Measurements from ENCODE around the gene JADE3. TPM values are rescaled to one million over a fixed set of nuclear protein-coding genes. Genes with fewer than 3 reads are reported as not detected.

The JADE3 gene
- total RNA-seq, 1 experiment from 2014 or later = 14.3 TPM

- Histone ChIP-seq H3K9me2 (ENCODE audit: insufficient read depth) (no peaks in the 10 kb centered on the region), H3K4me1 (ENCODE audit: control insufficient read depth in 1 of 2, insufficient read depth in 2 of 2, low read length in 2 of 2) (peaks cover 3 to 7% of the 10 kb centered on the region in 2 experiments), H3K27me3 (ENCODE audit: insufficient read depth, low read length) (no peaks in the 10 kb centered on the region), H3K9me3 (ENCODE audit: control insufficient read depth in 1 of 2, insufficient read depth in 1 of 2, low read depth in 1 of 2, low read length in 2 of 2) (no peaks in the 10 kb centered on the region), H3K79me2 (ENCODE audit: insufficient read depth, low read length) (no peaks in the 10 kb centered on the region), H4K20me1 (ENCODE audit: insufficient read depth) (no peaks in the 10 kb centered on the region), H3K4me3 (replicated peaks in 1 of 2; ENCODE audit: low read depth in 1 of 2, low read length in 2 of 2) (no peak overlapping the region), H3K9ac (ENCODE audit: low read length) (no peak overlapping the region), H3K36me3 (ENCODE audit: control insufficient read depth in 1 of 2, insufficient read depth in 2 of 2, low read length in 2 of 2) (no peaks in the 10 kb centered on the region), H2AFZ (ENCODE audit: low read depth, low read length, poor library complexity, severe bottlenecking) (no peak overlapping the region), H3K4me2 (ENCODE audit: low read length) (peak overlapping the region; percentile 28), H3K27ac (ENCODE audit: low read depth, low read length) (no peak overlapping the region)
- intact Hi-C loops (cut with micrococcal nuclease) = no loop called here
- ATAC-seq (no peak), DNase-seq (ENCODE audit: low read depth, low spot score) (no peak)
- ChIA-PET CTCF (no interaction called here), POLR2A (no interaction called here), RAD21 (ENCODE audit: low non-redundant PET in 1 of 2, low total read pairs in 2 of 2, uncharacterized antibody in 2 of 2, unreplicated experiment in 2 of 2) (no interaction called here)
- BruUV-seq (replicated peaks) = no TSS peak
- TF ChIP-seq FOSL1 (IDR thresholded peaks at IDR 0.05; ENCODE audit: low read depth) (peak; percentile 39; the same call in 1 of the 2 replicates), ZBTB33 (IDR thresholded peaks at IDR 0.05; ENCODE audit: extremely low read depth, insufficient replicate concordance, low read length) (no peak), SRF (IDR thresholded peaks at IDR 0.05; ENCODE audit: low read depth) (no peak), ZFX (IDR thresholded peaks at IDR 0.05) (no peak), ATF3 (IDR thresholded peaks at IDR 0.05) (no peak), POLR2AphosphoS5 (IDR thresholded peaks at IDR 0.05; ENCODE audit: low read depth, low read length) (no peak), YY1 (IDR thresholded peaks at IDR 0.05; ENCODE audit: extremely low read depth, insufficient replicate concordance, low read depth, low read length) (no peak), JUND (IDR thresholded peaks at IDR 0.05) (0 out of 2 replicates have a peak, but pooled peaks have one; percentile 21)
Measured at GRCh38 chrX:46865281-46865680, 46.9 kb upstream of the JADE3 start.

- Histone ChIP-seq H3K9me3 (ENCODE audit: control insufficient read depth in 1 of 2, insufficient read depth in 1 of 2, low read depth in 1 of 2, low read length in 2 of 2) (no peaks in the 10 kb centered on the region), H3K36me3 (ENCODE audit: control insufficient read depth in 1 of 2, insufficient read depth in 2 of 2, low read length in 2 of 2) (no peaks in the 10 kb centered on the region), H3K79me2 (ENCODE audit: insufficient read depth, low read length) (no peaks in the 10 kb centered on the region), H3K4me2 (ENCODE audit: low read length) (no peak overlapping the region), H4K20me1 (ENCODE audit: insufficient read depth) (no peaks in the 10 kb centered on the region), H3K4me3 (replicated peaks in 1 of 2; ENCODE audit: low read depth in 1 of 2, low read length in 2 of 2) (no peak overlapping the region), H3K4me1 (ENCODE audit: control insufficient read depth in 1 of 2, insufficient read depth in 2 of 2, low read length in 2 of 2) (peaks cover 3 to 7% of the 10 kb centered on the region in 2 experiments), H3K9ac (ENCODE audit: low read length) (no peak overlapping the region), H3K9me2 (ENCODE audit: insufficient read depth) (no peaks in the 10 kb centered on the region), H3K27me3 (ENCODE audit: insufficient read depth, low read length) (no peaks in the 10 kb centered on the region), H2AFZ (ENCODE audit: low read depth, low read length, poor library complexity, severe bottlenecking) (no peak overlapping the region), H3K27ac (ENCODE audit: low read depth, low read length) (no peak overlapping the region)
- BruUV-seq (replicated peaks) = no TSS peak
- ChIA-PET RAD21 (ENCODE audit: low non-redundant PET in 1 of 2, low total read pairs in 2 of 2, uncharacterized antibody in 2 of 2, unreplicated experiment in 2 of 2) (no interaction called here), POLR2A (no interaction called here), CTCF (no interaction called here)
- no peak for DNase-seq (ENCODE audit: low read depth, low spot score)
- ATAC-seq = no peak
- intact Hi-C loops (cut with micrococcal nuclease) = no loop called here
- TF ChIP-seq SIN3A (IDR thresholded peaks at IDR 0.05; ENCODE audit: low read depth) (no peak), EZH2phosphoT487 (IDR thresholded peaks at IDR 0.05; ENCODE audit: borderline replicate concordance) (no peak), ELF1 (IDR thresholded peaks at IDR 0.05; ENCODE audit: borderline replicate concordance, low read depth) (no peak), ZNF274 (IDR thresholded peaks at IDR 0.05; ENCODE audit: low read depth, low read length) (no peak), POLR2A (IDR thresholded peaks at IDR 0.05; ENCODE audit: borderline replicate concordance, extremely low read depth, insufficient read depth, insufficient read length) (no peak), CBX3 (IDR thresholded peaks at IDR 0.05; ENCODE audit: low read depth) (no peak), ZBTB33 (IDR thresholded peaks at IDR 0.05; ENCODE audit: extremely low read depth, insufficient replicate concordance, low read length) (no peak)
Measured at GRCh38 chrX:46866726-46867125, 45.5 kb upstream of the JADE3 start.

All from HCT116 (cell line).